H1 (cell line): Measurements from ENCODE around the gene RIMBP2.

Experiments
- CTCF ChIP-seq, 3 experiments: IDR thresholded peaks; 1 replicate in 2 of 3; 2 replicates in 1 of 3; pipeline versions ENCODE4 v1.5.1 to v1.6.1; 2011; ENCODE audit warnings: low read length in 3 of 3, mild to moderate bottlenecking in 3 of 3, inconsistent platforms in 2 of 3, low read depth in 1 of 3, moderate library complexity in 1 of 3; ENCODE audit not compliant: insufficient read depth in 1 of 3; ENCODE audit errors: control extremely low read depth in 1 of 3
- MAFK ChIP-seq: IDR thresholded peaks from 2 replicates; pipeline ENCODE4 v1.6.1; 2012; ENCODE audit warnings: low read depth, mild to moderate bottlenecking, improper control_type of control experiment, low read length
- YY1 ChIP-seq: IDR thresholded peaks from 2 replicates; pipeline ENCODE4 v1.6.1; 2011; ENCODE audit warnings: low read depth, mild to moderate bottlenecking, low read length

- no peak for TF ChIP-seq CTCF (IDR thresholded peaks at IDR 0.05; ENCODE audit: control extremely low read depth in 1 of 3, insufficient read depth in 1 of 3, low read depth in 1 of 3, low read length in 3 of 3)
- TF ChIP-seq MAFK = no peak
- TF ChIP-seq YY1 = no peak
Measured at GRCh38 chr12:130572553-130572952, 143.5 kb downstream of the RIMBP2 start.
